ENCODE results near the gene MAPK10. TPM values are rescaled to one million over a fixed set of nuclear protein-coding genes. Genes with fewer than 3 reads are reported as not detected.

The MAPK10 gene
- polyA plus RNA-seq, 2 of the 4 experiments (the other 2 are of a cell fraction) = 1.4 to 3.4 TPM

DNA sequence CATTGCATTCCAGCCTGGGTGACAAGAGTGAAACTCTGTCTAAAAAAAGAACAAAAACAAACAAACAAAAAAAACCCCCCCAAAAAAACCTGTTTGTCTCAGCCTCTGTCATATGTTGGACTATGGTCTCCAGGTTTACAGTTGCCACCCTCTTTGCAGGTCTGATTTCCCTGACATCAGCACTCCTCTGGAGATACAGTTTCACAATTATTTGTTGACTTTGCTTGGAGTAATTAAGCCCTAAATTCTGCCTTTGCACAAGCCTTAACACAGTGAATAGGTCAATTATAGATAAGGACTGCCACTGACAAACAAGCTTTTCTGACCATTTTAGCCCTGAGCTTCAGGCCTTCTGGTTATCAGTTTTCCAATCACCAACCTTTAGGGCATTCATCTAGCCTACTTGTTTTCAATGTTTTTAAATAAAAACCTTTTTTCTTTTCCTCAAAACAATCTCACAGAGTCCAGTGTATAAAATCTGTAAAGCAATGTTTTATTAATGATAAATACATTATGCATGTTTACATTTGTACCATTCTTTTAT, 20.4 kb upstream of the MAPK10 start:
- CTCF ChIA-PET = interaction anchor here (0.6 kb wide), 1 partner anchor 218 kb away, joined by 3 read pairs; no protein-coding TSS in a partner anchor
- no peak for FAIRE-seq
- POLR2A ChIA-PET = no interaction called here
- H3K4me2 ChIP-seq = no peak overlapping the region
- no peaks in the 10 kb centered on the region for H3K9me3 ChIP-seq
- no peak overlapping the region for H3K27ac ChIP-seq
- no peak overlapping the region for H3K4me3 ChIP-seq
- DNase-seq (ENCODE audit: low read depth in 1 of 2, low spot score in 1 of 2) = no peak
- TF ChIP-seq JUN (IDR thresholded peaks at IDR 0.05) = no peak
- TF ChIP-seq EHF (CRISPR knock-in tag; IDR thresholded peaks at IDR 0.05) = no peak
- H3K4me1 ChIP-seq = no peaks in the 10 kb centered on the region
- ATAC-seq = no peak

DNA sequence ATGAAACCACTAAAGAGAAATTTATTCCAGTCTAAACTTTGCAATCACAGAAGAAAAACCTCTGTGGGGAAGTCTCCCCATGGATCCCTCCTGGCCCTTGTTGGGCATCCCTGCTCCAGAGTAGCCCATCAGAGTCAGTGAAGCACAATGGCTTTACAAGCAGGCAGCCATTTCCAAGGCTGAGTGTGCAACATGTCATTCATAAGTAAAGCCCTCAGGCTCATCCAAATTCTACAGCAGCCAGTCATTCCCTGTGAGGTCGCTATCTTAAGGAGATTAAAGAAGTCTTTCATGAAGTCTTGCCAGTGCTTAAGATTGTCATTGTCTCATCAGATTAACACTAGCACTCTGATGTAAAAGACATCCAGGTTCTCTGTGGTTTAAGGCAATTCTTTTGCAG, 17.0 kb upstream of the MAPK10 start:
- WGBS (ENCODE audit: missing lambda C conversion rate) = 17% methylated on average over 1 of the region's 1 CpG
- FAIRE-seq = no peak
- Histone ChIP-seq H3K9me3 (no peaks in the 10 kb centered on the region), H3K4me2 (no peak overlapping the region), H3K4me1 (no peaks in the 10 kb centered on the region), H3K4me3 (no peak overlapping the region), H3K27ac (no peak overlapping the region)
- ChIA-PET POLR2A (no interaction called here), CTCF (no interaction called here)
- no peak for DNase-seq (ENCODE audit: low read depth in 1 of 2, low spot score in 1 of 2)
- TF ChIP-seq, protein P1, sequence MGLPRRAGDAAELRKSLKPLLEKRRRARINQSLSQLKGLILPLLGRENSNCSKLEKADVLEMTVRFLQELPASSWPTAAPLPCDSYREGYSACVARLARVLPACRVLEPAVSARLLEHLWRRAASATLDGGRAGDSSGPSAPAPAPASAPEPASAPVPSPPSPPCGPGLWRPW (IDR thresholded peaks at IDR 0.05) = no peak
- TF ChIP-seq FOXS1 (CRISPR knock-in tag; IDR thresholded peaks at IDR 0.05) = no peak
- TF ChIP-seq PHF8 (IDR thresholded peaks at IDR 0.05; ENCODE audit: borderline replicate concordance, low read depth) = no peak
- TF ChIP-seq ZFP36 (IDR thresholded peaks at IDR 0.05; ENCODE audit: borderline replicate concordance, partially characterized antibody) = no peak
- no peak for TF ChIP-seq KDM1A (IDR thresholded peaks at IDR 0.05; ENCODE audit: low read depth)
- ATAC-seq = no peak

DNA sequence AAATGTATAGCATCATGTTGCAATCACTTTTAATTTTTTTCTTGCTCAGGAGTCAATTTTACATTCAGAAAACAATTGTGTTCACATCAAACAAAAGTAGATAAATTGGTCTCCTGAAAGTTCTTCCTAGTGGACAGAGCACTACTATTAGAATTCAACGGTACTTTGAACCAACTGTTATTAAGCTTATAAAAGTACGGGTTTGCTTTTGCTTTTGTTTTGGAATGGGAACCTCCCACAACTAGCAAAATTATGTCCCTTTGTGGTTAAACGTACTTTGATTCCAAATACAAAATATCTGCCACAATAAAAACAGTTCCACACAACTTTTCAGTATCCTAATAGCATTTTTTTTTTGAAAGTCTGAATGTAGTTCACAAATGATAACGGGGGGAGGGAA, 8.6 kb upstream of the MAPK10 start:
- 72% methylated on average over 4 of the region's 4 CpGs for WGBS (ENCODE audit: missing lambda C conversion rate)
- DNase-seq (ENCODE audit: low read depth in 1 of 2, low spot score in 1 of 2) = no peak
- no peaks in the 10 kb centered on the region for H3K4me1 ChIP-seq
- no peak overlapping the region for H3K4me2 ChIP-seq
- TF ChIP-seq ZFP36 (IDR thresholded peaks at IDR 0.05; ENCODE audit: borderline replicate concordance, partially characterized antibody) = no peak
- no peak for TF ChIP-seq EHF (CRISPR knock-in tag; IDR thresholded peaks at IDR 0.05)
- TF ChIP-seq POLR2AphosphoS2 (conservative IDR thresholded peaks at IDR 0.05; ENCODE audit: low read length) = no peak
- no peak for TF ChIP-seq KDM5A (IDR thresholded peaks at IDR 0.05)
- TF ChIP-seq, protein P1 (IDR thresholded peaks at IDR 0.05) = no peak
- no peak for TF ChIP-seq HDAC2 (IDR thresholded peaks at IDR 0.05)
- no peak for TF ChIP-seq RCOR1 (IDR thresholded peaks at IDR 0.05; ENCODE audit: low read depth, low read length)
- TF ChIP-seq CBX2 (IDR thresholded peaks at IDR 0.05; ENCODE audit: borderline replicate concordance, low read depth) = no peak
- TF ChIP-seq EHMT2 (IDR thresholded peaks at IDR 0.05; ENCODE audit: low read depth) = no peak
- TF ChIP-seq, protein P2, sequence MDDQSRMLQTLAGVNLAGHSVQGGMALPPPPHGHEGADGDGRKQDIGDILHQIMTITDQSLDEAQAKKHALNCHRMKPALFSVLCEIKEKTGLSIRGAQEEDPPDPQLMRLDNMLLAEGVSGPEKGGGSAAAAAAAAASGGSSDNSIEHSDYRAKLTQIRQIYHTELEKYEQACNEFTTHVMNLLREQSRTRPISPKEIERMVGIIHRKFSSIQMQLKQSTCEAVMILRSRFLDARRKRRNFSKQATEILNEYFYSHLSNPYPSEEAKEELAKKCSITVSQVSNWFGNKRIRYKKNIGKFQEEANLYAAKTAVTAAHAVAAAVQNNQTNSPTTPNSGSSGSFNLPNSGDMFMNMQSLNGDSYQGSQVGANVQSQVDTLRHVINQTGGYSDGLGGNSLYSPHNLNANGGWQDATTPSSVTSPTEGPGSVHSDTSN (IDR thresholded peaks at IDR 0.05) = no peak
- no peak for TF ChIP-seq ZC3H11A (IDR thresholded peaks at IDR 0.05)
- TF ChIP-seq RARB (CRISPR knock-in tag; IDR thresholded peaks at IDR 0.05) = no peak
- no peak for TF ChIP-seq GATA3 (IDR thresholded peaks at IDR 0.05; ENCODE audit: borderline replicate concordance)
- TF ChIP-seq JUNB (IDR thresholded peaks at IDR 0.05) = no peak
- no peak overlapping the region for H3K27ac ChIP-seq
- POLR2A ChIA-PET = no interaction called here
- H3K9me3 ChIP-seq = no peaks in the 10 kb centered on the region
- no peak for ATAC-seq
- CTCF ChIA-PET = no interaction called here
- H3K4me3 ChIP-seq = no peak overlapping the region
- no peak for FAIRE-seq

- Histone ChIP-seq H3K4me3 (no peak overlapping the region), H3K4me2 (no peak overlapping the region), H3K9me3 (no peaks in the 10 kb centered on the region), H3K27ac (no peak overlapping the region), H3K4me1 (no peaks in the 10 kb centered on the region)
- TF ChIP-seq RNF2 (IDR thresholded peaks at IDR 0.05; ENCODE audit: borderline replicate concordance, low read depth) (no peak), KDM1A (IDR thresholded peaks at IDR 0.05; ENCODE audit: low read depth) (no peak), MYC (IDR thresholded peaks at IDR 0.05; ENCODE audit: borderline replicate concordance, low read length) (no peak), ZC3H11A (IDR thresholded peaks at IDR 0.05) (no peak), FOXS1 (CRISPR knock-in tag; IDR thresholded peaks at IDR 0.05) (no peak), JUN (IDR thresholded peaks at IDR 0.05) (no peak), E2F6 (IDR thresholded peaks at IDR 0.05; ENCODE audit: borderline replicate concordance, low read depth) (no peak), FOSB (CRISPR knock-in tag; IDR thresholded peaks at IDR 0.05) (no peak), CTCF (IDR thresholded peaks at IDR 0.05) (no peak)
- TF ChIP-seq, protein P3, sequence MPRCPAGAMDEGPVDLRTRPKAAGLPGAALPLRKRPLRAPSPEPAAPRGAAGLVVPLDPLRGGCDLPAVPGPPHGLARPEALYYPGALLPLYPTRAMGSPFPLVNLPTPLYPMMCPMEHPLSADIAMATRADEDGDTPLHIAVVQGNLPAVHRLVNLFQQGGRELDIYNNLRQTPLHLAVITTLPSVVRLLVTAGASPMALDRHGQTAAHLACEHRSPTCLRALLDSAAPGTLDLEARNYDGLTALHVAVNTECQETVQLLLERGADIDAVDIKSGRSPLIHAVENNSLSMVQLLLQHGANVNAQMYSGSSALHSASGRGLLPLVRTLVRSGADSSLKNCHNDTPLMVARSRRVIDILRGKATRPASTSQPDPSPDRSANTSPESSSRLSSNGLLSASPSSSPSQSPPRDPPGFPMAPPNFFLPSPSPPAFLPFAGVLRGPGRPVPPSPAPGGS (IDR thresholded peaks at IDR 0.05) = no peak
- TF ChIP-seq, protein P4, sequence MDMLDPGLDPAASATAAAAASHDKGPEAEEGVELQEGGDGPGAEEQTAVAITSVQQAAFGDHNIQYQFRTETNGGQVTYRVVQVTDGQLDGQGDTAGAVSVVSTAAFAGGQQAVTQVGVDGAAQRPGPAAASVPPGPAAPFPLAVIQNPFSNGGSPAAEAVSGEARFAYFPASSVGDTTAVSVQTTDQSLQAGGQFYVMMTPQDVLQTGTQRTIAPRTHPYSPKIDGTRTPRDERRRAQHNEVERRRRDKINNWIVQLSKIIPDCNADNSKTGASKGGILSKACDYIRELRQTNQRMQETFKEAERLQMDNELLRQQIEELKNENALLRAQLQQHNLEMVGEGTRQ (IDR thresholded peaks at IDR 0.05) = no peak
- FAIRE-seq (no peak), DNase-seq (ENCODE audit: low read depth in 1 of 2, low spot score in 1 of 2) (peak in 1 of 2 experiments; percentile 1), ATAC-seq (no peak)
- WGBS (ENCODE audit: missing lambda C conversion rate) = 21% methylated on average over 1 of the region's 1 CpG
- ChIA-PET POLR2A (no interaction called here), CTCF (no interaction called here)
Observed at GRCh38 chr4:86367577-86367976, 7.7 kb upstream of the MAPK10 start.
